Kidney (tissue), 14 donors: ENCODE results near the gene DRG2. TPM values are rescaled to one million over a fixed set of nuclear protein-coding genes. Genes with fewer than 3 reads are reported as not detected.

Experiments
- DNase-seq, 5 donors: peaks; one replicate each; pipeline ENCODE4 v3.0.0-alpha.2; 2013 to 2020
- FAIRE-seq: peaks from 2 replicates; lab custom pipeline; 2012; peaks lifted over from hg19 to GRCh38; lab: Jason Lieb, UNC
- H3K27ac ChIP-seq, 2 donors: one replicate each; pipeline ENCODE4 v1.7.0; 2013; ENCODE audit warnings: low read depth in 2 of 2, low read length in 2 of 2, inconsistent platforms in 1 of 2
- H3K27me3 ChIP-seq: one replicate; pipeline ENCODE4 v1.7.1; 2013; ENCODE audit warnings: low read length, inconsistent platforms; ENCODE audit not compliant: control insufficient read depth, insufficient read depth
- H3K36me3 ChIP-seq, 3 donors: one replicate each; pipeline versions ENCODE4 v1.7.0 to v1.7.1; 2013; ENCODE audit warnings: low read length in 3 of 3, control low read depth in 1 of 3, inconsistent platforms in 1 of 3; ENCODE audit not compliant: insufficient read depth in 3 of 3, control insufficient read depth in 2 of 3
- H3K4me1 ChIP-seq, 3 donors: one replicate each; pipeline versions ENCODE4 v1.7.0 to v1.7.1; 2013; ENCODE audit warnings: low read length in 3 of 3, inconsistent platforms in 1 of 3, low read depth in 1 of 3; ENCODE audit not compliant: control insufficient read depth in 2 of 3, insufficient read depth in 2 of 3
- H3K4me3 ChIP-seq, 3 donors: one replicate each; pipeline versions ENCODE4 v1.7.0 to v1.8.1; 2013; ENCODE audit warnings: low read length in 3 of 3, control low read depth in 1 of 3, inconsistent platforms in 1 of 3
- H3K9ac ChIP-seq, 3 donors: one replicate each; pipeline versions ENCODE4 v1.7.0 to v1.7.1; 2013; ENCODE audit warnings: low read length in 3 of 3, control low read depth in 1 of 3, inconsistent platforms in 1 of 3
- H3K9me3 ChIP-seq, 3 donors: one replicate each; pipeline versions ENCODE4 v1.7.0 to v1.7.1; 2013; ENCODE audit warnings: low read length in 3 of 3, control low read depth in 1 of 3, inconsistent platforms in 1 of 3; ENCODE audit not compliant: control insufficient read depth in 2 of 3, insufficient read depth in 1 of 3
- CTCF ChIP-seq: IDR thresholded peaks from 3 replicates; pipeline ENCODE4 v1.5.1; 2012; ENCODE audit warnings: mild to moderate bottlenecking, moderate library complexity, borderline replicate concordance; ENCODE audit not compliant: insufficient read depth; ENCODE audit errors: extremely low read depth
- intact Hi-C: fragments of 100-400 bp; cut with DNase I; formaldehyde crosslinking; loops from one replicate; pipeline ENCODE4 v1.11.1; 2022
- polyA plus RNA-seq: library from polyadenylated mRNA; stranded (reverse); fragments of 350-450 nt; fragmentation: Illumina TruSeq; extraction: RNeasy Lipid Tissue Mini Kit (QIAGEN cat#74804); gene quantifications from one replicate; pipeline ENCODE4 v1.2.3, GENCODE V29; 2014; ENCODE audit warnings: low read depth, low replicate concordance; ENCODE audit not compliant: insufficient read depth
- total RNA-seq: library from RNA; stranded (reverse); fragmentation: NEBNext Ultra II Directional; extraction: Animal tissue kit (Norgen Biotek cat#: 25700); gene quantifications from one replicate; pipeline ENCODE4 v1.2.1, GENCODE V29; 2021
- donor health status: control.
- donor health status: control.
- donor health status: control.
- donor health status: control.
- donor health status: control.
- donor health status: DM: yes; HTN: yes; CAD: no.
- donor health status: Normal renal cell carcinoma (clear cell type).

The DRG2 gene
- total and polyA plus RNA-seq, 2 donors from 2014 or later, result 39.2 to 49.3 TPM

GRCh38 chr17:18124345-18125126 is 36.8 kb downstream of the DRG2 start:
- Histone ChIP-seq H3K4me3 (no peak overlapping the region), H3K9me3 (peaks cover 0 to 1% (median 0%) of the 10 kb centered on the region in 3 donors), H3K4me1 (no peaks in the 10 kb centered on the region), H3K9ac (no peak overlapping the region), H3K36me3 (no peaks in the 10 kb centered on the region), H3K27ac (no peak overlapping the region), H3K27me3 (no peaks in the 10 kb centered on the region)
- FAIRE-seq (no peak), DNase-seq (peak in 3 of 5 donors; percentile 28 to 66 (median 47))
- intact Hi-C loops, result no loop called here
- TF ChIP-seq CTCF, result no peak

GRCh38 chr17:18129041-18129502 is 41.3 kb downstream of the DRG2 start:
- intact Hi-C loops, result no loop called here
- Histone ChIP-seq H3K27ac (no peak overlapping the region), H3K36me3 (no peaks in the 10 kb centered on the region), H3K9ac (no peak overlapping the region), H3K4me3 (no peak overlapping the region), H3K4me1 (no peaks in the 10 kb centered on the region), H3K27me3 (no peaks in the 10 kb centered on the region), H3K9me3 (no peaks in the 10 kb centered on the region)
- FAIRE-seq, result no peak
- peak in 1 of 5 donors; percentile 22 for DNase-seq
- TF ChIP-seq CTCF, result no peak

- Histone ChIP-seq H3K9me3 (no peaks in the 10 kb centered on the region), H3K9ac (no peak overlapping the region), H3K4me3 (no peak overlapping the region), H3K27me3 (no peaks in the 10 kb centered on the region), H3K36me3 (no peaks in the 10 kb centered on the region), H3K27ac (no peak overlapping the region), H3K4me1 (no peaks in the 10 kb centered on the region)
- intact Hi-C loops, result no loop called here
- TF ChIP-seq CTCF, result no peak
- no peak for DNase-seq
- no peak for FAIRE-seq
Observed at GRCh38 chr17:18132711-18133110, 45.0 kb downstream of the DRG2 start.
